Rectal smooth muscle tissue (tissue), 1 donor: ENCODE results near the gene RDH14.

Experiments
- H3K27ac ChIP-seq: one replicate; pipeline ENCODE4 v1.7.0; 2013; ENCODE audit warnings: low read depth, low read length, inconsistent platforms
- H3K27me3 ChIP-seq: one replicate; pipeline ENCODE4 v1.7.0; 2013; ENCODE audit warnings: low read length; ENCODE audit not compliant: control insufficient read depth, insufficient read depth
- H3K36me3 ChIP-seq: one replicate; pipeline ENCODE4 v1.7.0; 2013; ENCODE audit warnings: low read length; ENCODE audit not compliant: control insufficient read depth, insufficient read depth
- H3K4me1 ChIP-seq: one replicate; pipeline ENCODE4 v1.7.0; 2013; ENCODE audit warnings: low read length; ENCODE audit not compliant: control insufficient read depth, insufficient read depth
- H3K4me3 ChIP-seq: one replicate; pipeline ENCODE4 v1.7.0; 2013; ENCODE audit warnings: low read length
- H3K9ac ChIP-seq: one replicate; pipeline ENCODE4 v1.7.0; 2013; ENCODE audit warnings: low read length

RDH14 gene, protein sequence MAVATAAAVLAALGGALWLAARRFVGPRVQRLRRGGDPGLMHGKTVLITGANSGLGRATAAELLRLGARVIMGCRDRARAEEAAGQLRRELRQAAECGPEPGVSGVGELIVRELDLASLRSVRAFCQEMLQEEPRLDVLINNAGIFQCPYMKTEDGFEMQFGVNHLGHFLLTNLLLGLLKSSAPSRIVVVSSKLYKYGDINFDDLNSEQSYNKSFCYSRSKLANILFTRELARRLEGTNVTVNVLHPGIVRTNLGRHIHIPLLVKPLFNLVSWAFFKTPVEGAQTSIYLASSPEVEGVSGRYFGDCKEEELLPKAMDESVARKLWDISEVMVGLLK

DNA sequence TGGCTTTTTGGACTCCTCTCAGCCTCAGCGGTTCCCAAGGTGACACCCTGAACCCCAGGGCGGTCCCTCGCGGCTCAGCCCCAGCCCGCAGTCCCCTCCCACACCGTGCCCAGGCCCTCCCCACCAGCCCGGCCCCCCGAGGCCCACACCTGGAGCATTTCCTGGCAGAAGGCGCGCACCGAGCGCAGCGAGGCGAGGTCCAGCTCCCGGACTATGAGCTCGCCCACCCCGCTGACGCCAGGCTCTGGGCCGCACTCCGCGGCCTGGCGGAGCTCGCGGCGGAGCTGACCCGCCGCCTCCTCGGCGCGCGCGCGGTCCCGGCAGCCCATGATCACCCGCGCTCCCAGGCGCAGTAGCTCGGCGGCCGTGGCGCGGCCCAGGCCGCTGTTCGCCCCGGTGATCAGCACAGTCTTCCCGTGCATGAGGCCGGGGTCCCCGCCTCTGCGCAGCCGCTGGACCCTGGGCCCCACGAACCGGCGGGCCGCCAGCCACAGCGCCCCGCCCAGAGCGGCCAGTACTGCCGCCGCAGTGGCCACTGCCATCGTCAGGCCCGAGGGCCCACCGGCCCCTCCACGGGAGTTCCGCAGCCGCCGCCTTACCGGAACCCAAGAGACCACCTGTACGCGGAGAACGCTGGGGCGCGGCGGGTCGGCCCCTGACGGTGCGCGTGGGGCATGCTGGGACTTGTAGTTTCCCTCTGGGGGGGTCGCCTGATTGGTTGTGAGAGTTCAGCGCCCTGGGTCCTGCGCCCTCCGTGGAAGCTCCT, at the start of gene RDH14:
TSS of gene RDH14 (minus strand) at position 623 of the 766 bp plus-strand sequence. CDS start at position 542, 81 bp downstream.
- Histone ChIP-seq H3K9ac (peak within 1 kb of the TSS; percentile 90), H3K4me1 (peaks cover 15% of the 10 kb centered on the region), H3K4me3 (peak within 1 kb of the TSS; percentile 79), H3K36me3 (no peaks in the 10 kb centered on the region), H3K27me3 (no peaks in the 10 kb centered on the region), H3K27ac (peak within 1 kb of the TSS; percentile 96)

DNA sequence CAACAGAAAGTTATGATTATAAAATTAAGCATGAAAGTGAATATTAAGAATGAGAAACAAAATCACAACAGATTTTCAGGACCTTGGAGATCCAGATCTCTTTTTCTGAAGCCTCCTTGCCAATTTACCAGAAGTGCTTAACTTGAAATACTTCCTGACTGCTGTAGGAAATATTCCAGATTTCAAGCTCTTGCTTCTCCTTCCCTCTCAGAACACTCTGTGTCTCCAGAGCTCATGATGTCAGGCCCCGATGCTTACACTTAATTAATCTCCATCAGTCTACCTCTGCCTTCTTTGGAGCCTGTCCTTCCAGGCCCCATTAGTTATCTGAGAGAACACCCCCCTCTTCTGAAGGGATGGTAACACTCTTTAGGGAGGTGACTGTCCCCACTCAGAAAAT, 49.6 kb upstream of the RDH14 start:
- H3K9ac ChIP-seq: no peak overlapping the region
- H3K36me3 ChIP-seq: no peaks in the 10 kb centered on the region
- H3K4me3 ChIP-seq: no peak overlapping the region
- H3K4me1 ChIP-seq: no peaks in the 10 kb centered on the region
- no peaks in the 10 kb centered on the region for H3K27me3 ChIP-seq
- H3K27ac ChIP-seq: no peak overlapping the region

DNA sequence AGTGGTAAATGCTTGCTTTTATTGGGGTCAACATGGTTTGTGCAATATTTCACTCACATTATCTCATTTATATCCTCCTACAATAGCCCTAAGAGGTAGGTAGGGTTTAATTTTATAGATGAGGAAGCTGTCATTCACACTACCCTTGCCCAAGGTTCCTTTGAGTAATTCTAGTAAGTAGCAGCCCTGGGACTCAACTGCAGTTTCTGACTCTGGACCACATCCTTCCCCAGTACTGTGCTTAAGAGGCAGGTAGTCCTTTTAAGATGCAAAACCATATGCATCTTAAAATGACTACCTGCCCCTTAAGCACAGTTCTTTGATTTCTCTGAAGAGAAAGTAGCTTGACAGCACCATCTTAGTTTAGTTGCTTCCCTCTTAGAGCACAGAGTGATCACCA, 44.7 kb upstream of the RDH14 start:
- H3K9ac ChIP-seq: no peak overlapping the region
- H3K4me3 ChIP-seq: no peak overlapping the region
- H3K27ac ChIP-seq: no peak overlapping the region
- no peaks in the 10 kb centered on the region for H3K27me3 ChIP-seq
- no peaks in the 10 kb centered on the region for H3K36me3 ChIP-seq
- H3K4me1 ChIP-seq: no peaks in the 10 kb centered on the region

DNA sequence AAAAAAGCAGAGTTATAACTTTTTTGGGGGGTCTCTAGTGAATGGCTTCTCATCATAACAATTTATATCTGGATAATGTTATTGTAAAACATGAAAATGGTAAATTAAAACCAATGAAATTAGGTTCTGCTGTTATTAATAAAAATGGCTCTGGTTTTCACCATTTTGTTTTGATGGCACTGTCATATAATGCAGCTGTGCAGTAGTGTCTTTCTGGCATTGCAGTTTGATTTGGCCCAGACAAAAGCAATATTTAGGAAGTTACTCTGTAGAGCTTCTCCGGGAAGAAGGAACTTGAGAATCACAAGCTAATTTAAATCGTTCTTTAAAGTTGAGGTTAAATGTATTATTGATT, 44.1 kb upstream of the RDH14 start:
- no peak overlapping the region for H3K9ac ChIP-seq
- no peak overlapping the region for H3K27ac ChIP-seq
- H3K4me1 ChIP-seq: no peaks in the 10 kb centered on the region
- H3K36me3 ChIP-seq: no peaks in the 10 kb centered on the region
- no peaks in the 10 kb centered on the region for H3K27me3 ChIP-seq
- no peak overlapping the region for H3K4me3 ChIP-seq

DNA sequence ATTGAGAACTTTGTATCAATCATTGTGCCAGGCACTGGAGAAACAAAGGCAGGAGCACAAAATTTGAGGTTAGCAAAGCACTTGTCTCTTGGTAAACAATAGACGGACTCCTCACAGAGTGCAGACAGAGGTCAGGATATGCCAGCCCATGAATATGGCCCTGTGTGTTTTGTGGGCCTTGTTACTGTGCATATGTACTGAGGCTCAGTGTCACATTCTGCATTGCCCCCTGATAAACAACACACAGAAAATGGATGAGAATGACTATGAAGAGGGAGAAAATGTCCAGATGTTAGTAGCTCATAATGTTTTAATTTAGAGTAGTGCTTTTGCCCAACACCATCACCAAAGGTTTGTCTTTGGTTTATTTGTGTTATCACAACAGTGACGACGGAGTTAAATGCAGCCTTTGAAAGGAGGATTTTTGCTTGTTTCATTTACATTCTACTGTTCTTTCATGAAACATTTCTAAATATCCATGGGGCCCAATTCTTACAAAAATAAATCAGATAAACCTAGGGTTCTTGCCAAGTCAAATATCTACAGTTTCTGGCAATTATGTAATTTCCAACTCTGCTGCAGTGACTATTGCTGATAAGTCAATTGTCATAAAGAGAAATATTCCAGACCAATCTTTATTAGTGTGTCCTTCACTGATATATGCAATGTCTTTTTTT, 43.5 kb upstream of the RDH14 start:
- Histone ChIP-seq H3K27ac (no peak overlapping the region), H3K4me1 (no peaks in the 10 kb centered on the region), H3K36me3 (no peaks in the 10 kb centered on the region), H3K9ac (no peak overlapping the region), H3K4me3 (no peak overlapping the region), H3K27me3 (no peaks in the 10 kb centered on the region)

DNA sequence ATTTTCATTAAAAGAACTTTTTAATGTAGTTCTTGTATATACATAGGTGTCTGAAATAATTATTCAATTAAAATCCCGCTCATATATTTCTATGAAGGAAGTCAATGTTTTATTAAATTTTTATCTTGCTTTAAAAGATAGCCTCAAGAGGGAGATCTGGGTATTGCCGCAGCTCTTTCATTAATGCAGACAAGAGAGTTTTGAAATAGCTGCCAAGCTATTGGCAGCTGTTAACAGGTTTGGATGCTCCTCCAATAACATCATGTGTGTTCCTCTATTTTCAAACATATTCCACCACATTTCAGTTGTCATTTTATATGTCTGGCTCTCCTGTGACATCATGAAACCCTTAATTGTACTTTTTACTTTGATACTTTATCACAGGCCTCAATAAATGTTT, 41.8 kb upstream of the RDH14 start:
- H3K36me3 ChIP-seq: no peaks in the 10 kb centered on the region
- H3K9ac ChIP-seq: no peak overlapping the region
- no peak overlapping the region for H3K27ac ChIP-seq
- no peaks in the 10 kb centered on the region for H3K4me1 ChIP-seq
- H3K4me3 ChIP-seq: no peak overlapping the region
- H3K27me3 ChIP-seq: no peaks in the 10 kb centered on the region

DNA sequence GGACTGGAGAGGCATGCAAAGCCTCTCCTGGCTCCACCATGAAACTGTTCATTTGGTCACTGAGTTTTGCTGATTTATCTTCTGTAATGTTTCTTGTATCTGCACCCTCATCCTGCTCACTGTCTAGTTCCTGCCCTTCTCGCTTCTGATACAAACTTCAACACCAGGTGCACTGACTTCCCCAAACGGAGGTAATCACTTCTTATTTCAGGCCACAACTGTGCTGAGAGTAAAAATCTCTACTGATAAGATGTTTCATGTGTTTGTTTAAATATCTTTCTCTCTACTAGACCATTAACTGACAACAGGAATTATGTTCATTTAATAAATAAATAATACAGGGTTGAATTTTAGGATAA, 39.8 kb upstream of the RDH14 start:
- H3K4me3 ChIP-seq: no peak overlapping the region

DNA sequence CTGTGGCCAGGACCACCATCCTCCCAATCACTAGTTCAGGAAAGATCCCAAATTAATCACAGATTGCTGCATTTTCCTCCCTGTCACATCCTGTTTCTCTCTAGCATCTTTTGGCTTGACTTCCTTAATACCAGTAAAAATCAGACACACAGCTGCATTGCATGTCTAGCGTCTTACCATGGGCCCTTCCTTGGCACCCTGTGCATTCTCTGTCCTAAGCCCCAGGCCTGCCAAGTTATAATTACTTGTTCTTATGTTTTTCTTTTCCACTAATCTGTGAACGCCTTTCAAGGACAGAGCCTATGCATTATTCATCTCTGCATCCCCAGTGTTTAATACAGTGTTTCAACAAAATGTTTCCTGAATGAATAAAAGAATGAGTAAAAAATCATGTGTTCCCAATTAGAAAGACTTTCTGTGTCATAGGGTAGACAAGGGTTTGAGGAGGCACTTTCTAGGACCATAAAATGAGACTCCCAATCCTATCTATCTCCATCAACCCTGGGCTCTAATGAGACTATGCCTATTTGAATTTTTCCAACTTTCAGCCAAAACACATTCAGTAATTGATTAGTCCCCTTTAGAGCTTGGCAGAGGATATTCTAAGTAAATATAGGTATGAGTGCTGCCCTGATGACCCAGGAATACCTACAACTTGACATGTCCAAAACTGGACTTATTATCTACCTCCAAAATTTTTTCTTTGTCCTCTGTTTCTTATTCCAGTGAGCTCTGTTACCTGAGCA, 39.2 kb upstream of the RDH14 start:
- Histone ChIP-seq H3K4me1 (no peaks in the 10 kb centered on the region), H3K9ac (no peak overlapping the region), H3K4me3 (no peak overlapping the region), H3K27me3 (no peaks in the 10 kb centered on the region), H3K27ac (no peak overlapping the region), H3K36me3 (no peaks in the 10 kb centered on the region)

More for the DNA sequence above, 39.8 kb upstream of the RDH14 start:
- Histone ChIP-seq H3K36me3 (no peaks in the 10 kb centered on the region), H3K4me1 (no peaks in the 10 kb centered on the region), H3K9ac (no peak overlapping the region), H3K27me3 (no peaks in the 10 kb centered on the region), H3K27ac (no peak overlapping the region)

DNA sequence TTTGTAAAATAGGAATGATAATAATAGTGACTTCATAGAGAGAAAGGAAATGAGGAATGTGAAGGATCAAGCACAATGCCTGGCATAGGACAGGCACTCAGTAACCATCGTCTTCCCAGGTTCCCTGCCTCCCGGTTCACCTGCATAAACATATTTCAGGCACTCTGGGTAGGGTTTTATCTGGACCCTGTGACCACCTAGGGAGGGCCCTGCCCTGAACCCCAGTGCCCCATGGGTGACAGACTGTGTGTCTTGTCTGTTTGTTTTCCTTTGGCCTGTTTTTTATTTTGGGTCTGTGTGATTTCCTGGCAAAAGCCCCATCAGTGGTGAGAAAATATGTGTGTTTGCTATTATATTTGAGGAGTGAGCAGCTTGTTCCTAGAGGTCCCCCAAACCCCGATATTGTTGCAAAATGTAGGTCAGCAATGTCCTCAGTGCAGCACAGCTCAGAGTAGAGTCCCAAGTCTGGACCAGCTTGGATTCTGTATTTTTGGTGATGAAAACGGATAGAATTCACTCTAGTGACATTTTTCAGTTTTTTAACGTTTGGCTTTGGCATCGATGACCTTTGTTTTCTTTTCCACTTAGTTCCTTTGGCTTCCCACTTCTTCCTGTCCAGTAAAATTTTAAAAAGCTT, 38.5 kb upstream of the RDH14 start:
- Histone ChIP-seq H3K27me3 (no peaks in the 10 kb centered on the region), H3K27ac (no peak overlapping the region), H3K9ac (no peak overlapping the region), H3K4me3 (no peak overlapping the region), H3K36me3 (no peaks in the 10 kb centered on the region), H3K4me1 (no peaks in the 10 kb centered on the region)

DNA sequence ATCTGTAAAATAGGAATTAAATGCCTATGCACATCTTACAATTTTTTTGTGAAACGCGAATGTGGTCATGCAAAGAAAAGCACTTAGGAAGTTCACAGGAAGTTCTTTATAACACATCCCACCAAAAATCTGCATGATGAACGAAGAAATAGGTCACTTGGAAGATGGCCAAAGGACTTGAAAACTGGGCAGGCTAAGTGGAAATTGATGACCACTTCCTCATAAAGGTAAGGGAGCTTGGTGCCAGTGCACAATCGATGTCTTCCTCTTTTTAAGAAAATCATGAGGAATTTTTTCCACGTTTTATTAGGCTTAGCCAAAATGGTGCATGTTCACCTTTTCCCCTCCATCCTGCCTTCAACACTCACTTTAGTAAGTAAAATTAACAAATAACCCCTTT, 37.2 kb upstream of the RDH14 start:
- H3K9ac ChIP-seq: no peak overlapping the region
- H3K4me3 ChIP-seq: no peak overlapping the region
- H3K36me3 ChIP-seq: no peaks in the 10 kb centered on the region
- H3K4me1 ChIP-seq: no peaks in the 10 kb centered on the region
- H3K27me3 ChIP-seq: no peaks in the 10 kb centered on the region
- H3K27ac ChIP-seq: no peak overlapping the region

DNA sequence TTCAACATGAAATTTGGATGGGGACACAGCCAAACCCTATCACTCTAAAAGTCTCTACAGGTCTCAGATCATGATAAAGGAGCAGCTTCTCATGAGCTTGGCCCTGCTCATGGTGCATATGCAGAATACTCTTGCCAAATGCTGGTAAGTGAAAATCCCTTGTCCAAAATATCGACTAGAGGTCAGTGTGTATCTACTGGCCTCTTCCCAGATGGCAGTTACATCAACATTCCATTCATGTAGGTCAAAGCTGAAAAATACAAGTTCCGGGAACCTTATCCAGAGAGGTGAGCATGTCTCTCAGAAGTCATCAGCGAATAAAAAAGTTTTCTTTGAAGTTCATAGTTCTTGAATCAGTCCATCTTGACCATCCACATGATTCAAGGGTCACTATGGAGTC, 36.5 kb upstream of the RDH14 start:
- H3K27me3 ChIP-seq: no peaks in the 10 kb centered on the region
- no peak overlapping the region for H3K4me3 ChIP-seq
- H3K36me3 ChIP-seq: no peaks in the 10 kb centered on the region
- H3K4me1 ChIP-seq: no peaks in the 10 kb centered on the region
- no peak overlapping the region for H3K27ac ChIP-seq
- H3K9ac ChIP-seq: no peak overlapping the region

DNA sequence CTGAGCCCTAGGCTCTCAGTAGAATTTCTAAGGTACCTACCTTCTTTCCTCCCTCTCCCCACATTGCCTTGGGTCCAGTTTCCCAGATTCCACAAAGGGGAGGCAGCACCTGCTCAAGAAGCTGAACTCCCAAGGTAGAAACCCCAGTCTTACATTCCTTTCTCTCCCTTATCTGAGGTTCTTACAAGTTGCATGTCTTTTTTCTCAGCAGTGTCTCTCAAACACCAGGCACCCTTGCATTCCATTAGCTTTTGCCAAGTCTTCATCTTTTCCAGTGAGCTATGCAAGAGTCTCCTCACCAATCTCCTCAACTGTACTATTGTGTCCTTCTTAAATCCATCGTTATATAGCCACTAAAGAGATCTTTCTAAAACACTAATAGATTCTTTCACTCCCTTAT, 33.0 kb upstream of the RDH14 start:
- Histone ChIP-seq H3K4me3 (no peak overlapping the region), H3K27ac (no peak overlapping the region), H3K36me3 (no peaks in the 10 kb centered on the region), H3K9ac (no peak overlapping the region), H3K27me3 (no peaks in the 10 kb centered on the region), H3K4me1 (no peaks in the 10 kb centered on the region)
